OCI-LY7 (cell line): Measurements from ENCODE around the gene BCAP29.

Experiments used
- CTCF ChIP-seq: fragments of 200-600 bp; sonication (generic); conservative IDR thresholded peaks from 2 replicates; pipeline ENCODE4 v1.5.1; 2014; ENCODE audit warnings: mild to moderate bottlenecking, antibody characterized with exemption, low read length, moderate library complexity, mixed read lengths
- EZH2phosphoT487 ChIP-seq: fragments of 200-600 bp; sonication (generic); IDR thresholded peaks from 2 replicates; pipeline ENCODE4 v1.6.1; 2018; ENCODE audit warnings: low read depth, borderline replicate concordance, mild to moderate bottlenecking, mixed run types, antibody characterized with exemption, low read length, moderate library complexity, mixed read lengths

DNA sequence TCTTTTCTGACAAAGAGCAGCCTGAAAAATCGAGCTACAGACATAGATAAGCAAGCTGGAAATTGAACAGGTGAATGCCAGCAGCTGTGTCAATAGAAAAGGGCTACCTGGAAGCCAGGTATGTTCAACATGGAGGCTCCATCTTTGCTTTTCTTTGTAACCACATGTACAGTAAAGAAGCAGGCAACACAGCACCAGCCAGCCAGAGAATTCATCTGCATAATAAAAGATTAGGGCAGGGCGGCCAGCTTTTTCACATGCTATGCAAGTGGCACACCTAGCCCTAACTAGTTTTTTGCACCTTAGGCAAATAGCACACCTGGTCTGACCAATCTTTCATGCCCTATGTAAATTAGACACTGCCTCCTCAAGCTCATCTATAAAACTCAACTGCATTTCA, 42.0 kb upstream of the BCAP29 start:
- no peak for TF ChIP-seq CTCF
- TF ChIP-seq EZH2phosphoT487: no peak
